Immature natural killer cell (primary cell): ENCODE data around the gene TNS3. TPM values are rescaled to one million over a fixed set of nuclear protein-coding genes. Genes with fewer than 3 reads are reported as not detected.

ENCODE experiments used
- DNase-seq, 3 donors: peaks; one replicate each; pipeline ENCODE4 v3.0.0; 2022; ENCODE audit warnings: mixed read lengths in 1 of 3
- H3K27ac Mint-ChIP-seq, 6 donors: one replicate each; pipeline ENCODE4 v1.8.0; 2020; ENCODE audit warnings: mixed read lengths in 6 of 6, mild to moderate bottlenecking in 5 of 6, inconsistent platforms in 4 of 6, moderate library complexity in 3 of 6
- H3K27me3 Mint-ChIP-seq, 3 donors: one replicate each; pipeline ENCODE4 v1.8.0; 2020 to 2021; ENCODE audit warnings: low read depth in 3 of 3, mild to moderate bottlenecking in 3 of 3, mixed read lengths in 3 of 3, moderate library complexity in 3 of 3, inconsistent platforms in 1 of 3
- H3K36me3 Mint-ChIP-seq, 3 donors: one replicate each; pipeline ENCODE4 v1.8.0; 2020; ENCODE audit warnings: mixed read lengths in 3 of 3, inconsistent platforms in 2 of 3, mild to moderate bottlenecking in 2 of 3
- H3K4me1 Mint-ChIP-seq, 2 donors: one replicate each; pipeline ENCODE4 v1.8.0; 2020; ENCODE audit warnings: inconsistent platforms in 2 of 2, mild to moderate bottlenecking in 2 of 2, mixed read lengths in 2 of 2, moderate library complexity in 1 of 2
- H3K4me3 Mint-ChIP-seq, 5 donors: one replicate each; pipeline ENCODE4 v1.8.0; 2020; ENCODE audit warnings: mild to moderate bottlenecking in 5 of 5, mixed read lengths in 5 of 5, inconsistent platforms in 3 of 5, moderate library complexity in 3 of 5
- H3K9me3 Mint-ChIP-seq, 6 donors: one replicate each; pipeline ENCODE4 v1.8.0; 2020; ENCODE audit warnings: mild to moderate bottlenecking in 6 of 6, mixed read lengths in 6 of 6, inconsistent platforms in 4 of 6, moderate library complexity in 3 of 6
- polyA plus RNA-seq, 3 donors: library from polyadenylated mRNA; unstranded; fragments of 300-500 nt; fragmentation: Illumina TruSeq; gene quantifications; one replicate each; pipeline ENCODE4 v1.2.3, GENCODE V29; 2021

The TNS3 gene
- polyA plus RNA-seq, 3 donors from 2014 or later, result 0.19 TPM; not detected in 2

GRCh38 chr7:47328392-47329319 lies 253.3 kb downstream of the TNS3 start:
- Mint-ChIP-seq H3K9me3 (peaks cover 0 to 2% (median 0%) of the 10 kb centered on the region in 6 donors), H3K27ac (no peak overlapping the region), H3K4me3 (no peak overlapping the region), H3K4me1 (no peaks in the 10 kb centered on the region), H3K36me3 (no peaks in the 10 kb centered on the region), H3K27me3 (peaks cover 0 to 2% (median 0%) of the 10 kb centered on the region in 3 donors)
- no peak for DNase-seq

- H3K4me1 Mint-ChIP-seq, result no peaks in the 10 kb centered on the region
- H3K27ac Mint-ChIP-seq, result no peak overlapping the region
- no peak overlapping the region for H3K4me3 Mint-ChIP-seq
- peaks cover 0 to 2% (median 0%) of the 10 kb centered on the region in 6 donors for H3K9me3 Mint-ChIP-seq
- H3K27me3 Mint-ChIP-seq, result peaks cover 0 to 2% (median 0%) of the 10 kb centered on the region in 3 donors
- DNase-seq, result no peak
- no peaks in the 10 kb centered on the region for H3K36me3 Mint-ChIP-seq
Observed at GRCh38 chr7:47327698-47328391, 254.1 kb downstream of the TNS3 start.

GRCh38 chr7:47327346-47327697 lies 254.6 kb downstream of the TNS3 start:
- H3K9me3 Mint-ChIP-seq, result peaks cover 0 to 2% (median 0%) of the 10 kb centered on the region in 6 donors
- H3K4me1 Mint-ChIP-seq, result no peaks in the 10 kb centered on the region
- no peak for DNase-seq

GRCh38 chr7:47326808-47327207 lies 255.1 kb downstream of the TNS3 start:
- Mint-ChIP-seq H3K4me1 (no peaks in the 10 kb centered on the region), H3K36me3 (no peaks in the 10 kb centered on the region), H3K27me3 (peaks cover 0 to 2% (median 0%) of the 10 kb centered on the region in 3 donors), H3K27ac (no peak overlapping the region), H3K9me3 (peaks cover 0 to 2% (median 0%) of the 10 kb centered on the region in 6 donors), H3K4me3 (no peak overlapping the region)
- DNase-seq, result no peak

More at GRCh38 chr7:47327346-47327697, 254.6 kb downstream of the TNS3 start:
- H3K27me3 Mint-ChIP-seq, result peaks cover 0 to 2% (median 0%) of the 10 kb centered on the region in 3 donors
- H3K36me3 Mint-ChIP-seq, result no peaks in the 10 kb centered on the region
- H3K4me3 Mint-ChIP-seq, result no peak overlapping the region
- H3K27ac Mint-ChIP-seq, result no peak overlapping the region

GRCh38 chr7:47326220-47326619 lies 255.7 kb downstream of the TNS3 start:
- H3K9me3 Mint-ChIP-seq, result peaks cover 0 to 2% (median 0%) of the 10 kb centered on the region in 6 donors
- no peak for DNase-seq
- H3K36me3 Mint-ChIP-seq, result no peaks in the 10 kb centered on the region
- no peaks in the 10 kb centered on the region for H3K4me1 Mint-ChIP-seq
- H3K4me3 Mint-ChIP-seq, result no peak overlapping the region
- no peak overlapping the region for H3K27ac Mint-ChIP-seq
- H3K27me3 Mint-ChIP-seq, result peaks cover 0 to 2% (median 0%) of the 10 kb centered on the region in 3 donors

GRCh38 chr7:47325337-47325736 lies 256.6 kb downstream of the TNS3 start:
- peaks cover 0 to 2% (median 0%) of the 10 kb centered on the region in 3 donors for H3K27me3 Mint-ChIP-seq
- H3K4me1 Mint-ChIP-seq, result no peaks in the 10 kb centered on the region
- no peak for DNase-seq
- no peaks in the 10 kb centered on the region for H3K36me3 Mint-ChIP-seq
- H3K27ac Mint-ChIP-seq, result no peak overlapping the region
- H3K4me3 Mint-ChIP-seq, result no peak overlapping the region
- H3K9me3 Mint-ChIP-seq, result peaks cover 0 to under 1% (median 0%) of the 10 kb centered on the region in 6 donors

GRCh38 chr7:47323904-47324303 lies 258.0 kb downstream of the TNS3 start:
- no peaks in the 10 kb centered on the region for H3K4me1 Mint-ChIP-seq
- peaks cover 0 to 2% (median 0%) of the 10 kb centered on the region in 3 donors for H3K27me3 Mint-ChIP-seq
- H3K36me3 Mint-ChIP-seq, result no peaks in the 10 kb centered on the region
- H3K4me3 Mint-ChIP-seq, result no peak overlapping the region
- DNase-seq, result no peak
- H3K27ac Mint-ChIP-seq, result no peak overlapping the region
- H3K9me3 Mint-ChIP-seq, result no peaks in the 10 kb centered on the region

- Mint-ChIP-seq H3K9me3 (no peaks in the 10 kb centered on the region), H3K27me3 (peaks cover 0 to 4% (median 0%) of the 10 kb centered on the region in 3 donors), H3K4me3 (no peak overlapping the region), H3K4me1 (no peaks in the 10 kb centered on the region), H3K36me3 (no peaks in the 10 kb centered on the region), H3K27ac (no peak overlapping the region)
- no peak for DNase-seq
Observed at GRCh38 chr7:47322731-47323130, 259.2 kb downstream of the TNS3 start.

GRCh38 chr7:47320296-47320695 lies 261.6 kb downstream of the TNS3 start:
- no peaks in the 10 kb centered on the region for H3K36me3 Mint-ChIP-seq
- H3K27me3 Mint-ChIP-seq, result peaks cover 0 to 4% (median 0%) of the 10 kb centered on the region in 3 donors
- H3K4me3 Mint-ChIP-seq, result no peak overlapping the region
- no peak for DNase-seq
- H3K9me3 Mint-ChIP-seq, result no peaks in the 10 kb centered on the region
- H3K4me1 Mint-ChIP-seq, result no peaks in the 10 kb centered on the region
- no peak overlapping the region for H3K27ac Mint-ChIP-seq

GRCh38 chr7:47318395-47319182 lies 263.3 kb downstream of the TNS3 start:
- Mint-ChIP-seq H3K36me3 (no peaks in the 10 kb centered on the region), H3K27ac (no peak overlapping the region), H3K27me3 (peaks cover 0 to 4% (median 0%) of the 10 kb centered on the region in 3 donors), H3K4me1 (no peaks in the 10 kb centered on the region), H3K9me3 (no peaks in the 10 kb centered on the region), H3K4me3 (no peak overlapping the region)
- no peak for DNase-seq

- DNase-seq, result no peak
- Mint-ChIP-seq H3K9me3 (peaks cover 0 to 1% (median 0%) of the 10 kb centered on the region in 6 donors), H3K4me3 (no peak overlapping the region), H3K27me3 (peaks cover 0 to 4% (median 0%) of the 10 kb centered on the region in 3 donors), H3K27ac (no peak overlapping the region), H3K4me1 (no peaks in the 10 kb centered on the region), H3K36me3 (no peaks in the 10 kb centered on the region)
Observed at GRCh38 chr7:47317487-47317886, 264.4 kb downstream of the TNS3 start.

- Mint-ChIP-seq H3K27ac (no peak overlapping the region), H3K9me3 (peaks cover 0 to 1% (median 0%) of the 10 kb centered on the region in 6 donors), H3K27me3 (peaks cover 0 to 4% (median 0%) of the 10 kb centered on the region in 3 donors), H3K4me3 (no peak overlapping the region), H3K36me3 (no peaks in the 10 kb centered on the region), H3K4me1 (no peaks in the 10 kb centered on the region)
- DNase-seq, result no peak
Observed at GRCh38 chr7:47314728-47315607, 266.9 kb downstream of the TNS3 start.

- Mint-ChIP-seq H3K4me1 (no peaks in the 10 kb centered on the region), H3K36me3 (no peaks in the 10 kb centered on the region), H3K4me3 (no peak overlapping the region), H3K9me3 (peaks cover 0 to 1% (median 0%) of the 10 kb centered on the region in 6 donors), H3K27ac (no peak overlapping the region), H3K27me3 (peaks cover 0 to 4% (median 0%) of the 10 kb centered on the region in 3 donors)
- no peak for DNase-seq
Observed at GRCh38 chr7:47314248-47314647, 267.7 kb downstream of the TNS3 start.
